NCI-H2081 (cell line): Measurements from ENCODE around the gene KRT38.
"Not testable (repeated sequence)": the region's sequence is repeated elsewhere in the genome, so short reads cannot be mapped to it uniquely, and the experiment has no call there.

Experiments
- DNase-seq, 2 experiments: peaks; one replicate each; lab custom pipeline; 2025; lab: John Stamatoyannopoulos, UW

KRT38 gene

GRCh38 chr17:41395044-41395443, 45.7 kb downstream of the KRT38 start:
- DNase-seq: not testable (repeated sequence)

- DNase-seq: no peak
Observed at GRCh38 chr17:41394254-41394996, 46.4 kb downstream of the KRT38 start.

- DNase-seq: no peak
Observed at GRCh38 chr17:41393826-41394225, 47.0 kb downstream of the KRT38 start.

GRCh38 chr17:41393294-41393693, 47.5 kb downstream of the KRT38 start:
- DNase-seq: no peak

- no peak for DNase-seq
Observed at GRCh38 chr17:41392278-41392677, 48.5 kb downstream of the KRT38 start.

- no peak for DNase-seq
Observed at GRCh38 chr17:41391535-41391934, 49.2 kb downstream of the KRT38 start.

GRCh38 chr17:41390411-41390938, 50.3 kb downstream of the KRT38 start:
- DNase-seq: no peak

GRCh38 chr17:41387670-41388069, 53.1 kb downstream of the KRT38 start:
- no peak for DNase-seq

GRCh38 chr17:41386227-41386626, 54.6 kb downstream of the KRT38 start:
- DNase-seq: no peak
